Skeletal muscle cell (primary cell): ENCODE results near the gene STIMATE.

Experiments
- DNase-seq: peaks from one replicate; pipeline ENCODE4 v3.0.0-alpha.2; 2010; ENCODE audit warnings: low read depth
- H3K4me3 ChIP-seq: 2 replicates; pipeline ENCODE4 v1.5.1; 2011; ENCODE audit warnings: low read depth, mild to moderate bottlenecking, control low read depth, low read length, moderate library complexity

Gene STIMATE

DNA sequence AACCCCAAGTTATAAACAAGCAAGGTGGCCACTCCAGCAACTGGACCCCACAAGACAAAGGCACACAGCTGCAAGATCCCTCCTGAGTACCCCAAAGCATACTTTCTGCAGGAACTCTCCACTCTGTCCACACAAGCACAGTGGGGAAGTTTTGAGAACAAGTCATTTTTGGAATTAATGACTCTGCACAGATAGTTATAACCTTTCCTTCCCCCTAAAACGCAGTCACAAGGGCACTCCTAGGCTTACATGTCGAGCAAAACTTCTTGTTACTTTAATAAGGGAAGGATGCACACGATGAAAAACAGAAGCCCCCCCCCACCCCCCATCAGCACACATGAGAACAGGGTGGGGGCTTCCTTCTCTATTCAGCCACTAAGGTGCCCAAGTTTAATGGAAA lies 1.2 kb downstream of the STIMATE start:
- H3K4me3 ChIP-seq = peak overlapping the region; percentile 84
- DNase-seq = no peak

DNA sequence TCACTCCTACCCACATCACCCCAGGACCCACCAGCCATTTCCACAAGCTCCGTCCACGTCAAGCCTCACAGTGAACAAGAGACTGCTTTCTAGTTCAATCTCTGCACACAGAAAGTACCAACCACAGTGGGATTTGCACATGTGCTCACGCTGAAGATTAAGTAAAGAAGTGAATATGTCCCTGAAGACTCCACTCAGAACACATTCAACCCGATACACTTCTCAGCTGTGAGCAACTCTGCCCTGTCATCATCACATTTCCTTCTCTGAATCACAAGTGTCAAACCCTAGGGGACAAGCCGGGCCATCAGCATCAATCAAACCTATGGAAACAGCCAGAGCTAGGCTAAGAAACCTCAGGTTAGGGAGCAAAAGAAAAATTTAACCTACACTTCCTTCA lies 1.9 kb downstream of the STIMATE start:
- no peak for DNase-seq
- H3K4me3 ChIP-seq = no peak overlapping the region

DNA sequence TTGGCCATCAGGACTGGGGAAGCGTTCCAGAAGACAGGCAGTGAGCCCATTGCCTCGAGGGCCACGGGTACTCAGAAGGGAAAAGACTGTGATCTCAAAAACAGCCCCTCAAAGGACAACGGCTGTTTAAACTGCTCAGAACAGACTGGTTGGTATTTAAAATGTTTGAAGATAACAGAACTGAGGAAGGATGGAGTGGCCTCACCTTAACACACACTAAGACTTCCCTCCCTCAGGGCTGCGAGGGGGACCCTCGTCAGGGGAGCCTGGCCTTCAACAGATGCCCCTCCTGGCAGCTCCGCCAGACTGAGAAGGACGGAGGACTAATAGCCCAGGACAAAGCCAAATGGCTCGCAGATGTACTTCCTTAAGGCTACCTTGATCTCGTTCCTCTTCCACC lies 2.6 kb downstream of the STIMATE start:
- DNase-seq = no peak
- H3K4me3 ChIP-seq = no peak overlapping the region

DNA sequence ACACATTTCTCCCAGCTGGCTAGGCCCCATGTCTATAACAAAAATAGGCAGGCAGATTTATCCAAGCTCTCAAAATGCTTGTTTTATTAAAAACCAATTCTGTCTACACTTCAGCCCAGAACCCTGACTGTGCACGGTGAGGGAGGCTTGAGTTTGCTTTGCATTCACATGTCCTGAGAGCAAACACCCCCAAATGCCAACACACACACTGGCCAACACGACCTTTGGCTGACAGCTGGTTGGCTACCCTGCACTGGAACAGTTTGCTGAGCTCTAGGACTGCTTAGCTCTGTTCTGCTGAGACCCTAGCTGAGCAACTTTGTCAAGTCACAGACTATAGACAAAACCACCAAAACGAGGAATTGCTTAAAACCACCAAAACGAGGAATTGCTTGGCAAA lies 3.6 kb downstream of the STIMATE start:
- no peak overlapping the region for H3K4me3 ChIP-seq
- no peak for DNase-seq

DNA sequence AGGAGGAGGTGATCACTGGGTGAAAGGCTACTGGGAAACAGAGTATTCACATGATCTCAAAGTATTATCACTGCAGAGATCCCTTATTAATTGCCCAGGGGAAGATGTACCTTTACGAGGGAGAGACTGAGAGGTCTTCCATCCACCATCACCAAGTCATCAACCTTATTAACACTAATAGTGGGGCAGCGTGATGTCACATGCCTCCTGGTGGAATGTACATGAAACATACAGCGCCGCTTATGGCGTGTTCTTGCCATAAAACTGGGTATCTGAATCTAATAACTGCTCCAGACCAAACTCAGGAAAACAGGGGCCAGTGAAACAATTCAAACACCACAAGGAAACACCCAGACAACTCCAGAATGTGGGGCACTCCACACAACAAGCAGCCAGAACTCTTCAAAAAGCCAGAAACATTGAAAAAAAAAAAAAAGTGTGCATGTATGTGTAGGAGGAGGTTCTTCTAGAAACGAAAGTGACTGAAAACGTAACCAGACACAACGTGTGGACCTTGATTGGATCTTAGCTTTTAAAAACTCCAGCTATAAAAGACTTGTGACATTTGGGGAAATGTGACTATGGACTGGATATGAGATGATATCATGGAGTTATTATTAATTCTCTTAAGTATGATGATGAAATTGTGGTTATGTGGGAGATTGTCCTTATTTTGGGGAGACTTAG lies 4.6 kb downstream of the STIMATE start:
- DNase-seq = no peak
- no peak overlapping the region for H3K4me3 ChIP-seq

DNA sequence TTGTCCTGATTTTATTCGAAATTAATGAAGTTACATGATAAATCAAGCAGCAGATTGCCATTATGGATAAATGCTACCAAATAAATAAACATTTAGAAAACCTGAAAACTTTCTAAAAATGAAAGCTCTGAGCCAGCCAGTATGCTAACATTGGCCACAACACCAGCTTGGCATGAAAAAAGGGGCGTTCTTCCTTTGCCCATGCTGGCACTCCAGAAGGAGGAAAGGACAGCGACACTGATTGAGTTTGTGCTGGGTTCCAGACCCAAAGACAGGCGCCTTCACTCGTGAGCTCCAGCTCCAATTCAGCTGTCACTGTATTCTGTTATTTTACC lies 5.1 kb downstream of the STIMATE start:
- DNase-seq = no peak
- H3K4me3 ChIP-seq = no peak overlapping the region

DNA sequence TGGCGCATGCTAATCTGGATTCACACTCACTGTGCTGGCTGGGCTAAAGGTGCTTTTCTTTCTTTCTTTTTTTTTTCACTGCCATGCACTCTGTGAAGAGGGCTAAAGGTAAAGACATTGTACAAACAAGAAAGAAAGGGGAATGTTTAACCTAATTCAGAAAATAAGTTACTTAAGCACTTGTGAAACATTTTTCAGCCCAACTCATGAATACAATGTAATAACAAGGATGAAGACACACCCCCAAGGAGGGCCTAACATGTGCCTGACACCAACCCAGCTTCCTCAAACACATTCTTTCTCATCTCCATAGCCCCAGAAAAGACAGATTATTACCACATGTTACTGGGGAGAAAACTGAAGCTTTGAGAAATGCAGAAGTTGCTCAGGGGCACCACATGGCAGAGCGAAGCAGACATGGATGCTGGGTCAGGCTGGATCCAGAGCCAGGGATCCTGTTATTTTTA lies 5.7 kb downstream of the STIMATE start:
- peak; percentile 9 for DNase-seq
- H3K4me3 ChIP-seq = no peak overlapping the region

DNA sequence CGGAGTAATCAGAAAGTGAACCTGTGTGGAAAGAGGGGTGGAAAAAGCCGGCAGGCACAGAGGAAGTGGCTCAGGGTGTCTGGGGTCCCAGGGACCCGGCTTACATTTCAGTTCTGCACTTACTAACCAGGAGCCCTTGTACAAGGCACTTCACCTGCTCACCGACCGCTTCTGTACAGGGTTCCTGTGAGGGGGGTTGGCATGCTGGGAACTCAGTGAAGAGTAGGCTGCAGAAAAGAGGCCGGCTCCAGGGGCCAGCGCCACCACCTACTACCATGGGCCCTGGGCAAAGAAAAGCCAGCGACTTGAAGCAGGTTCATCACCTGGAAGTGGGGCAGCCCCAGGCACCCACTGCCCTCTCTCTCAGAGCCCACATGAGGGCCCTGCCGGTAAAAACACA lies 6.2 kb downstream of the STIMATE start:
- no peak for DNase-seq
- H3K4me3 ChIP-seq = no peak overlapping the region

DNA sequence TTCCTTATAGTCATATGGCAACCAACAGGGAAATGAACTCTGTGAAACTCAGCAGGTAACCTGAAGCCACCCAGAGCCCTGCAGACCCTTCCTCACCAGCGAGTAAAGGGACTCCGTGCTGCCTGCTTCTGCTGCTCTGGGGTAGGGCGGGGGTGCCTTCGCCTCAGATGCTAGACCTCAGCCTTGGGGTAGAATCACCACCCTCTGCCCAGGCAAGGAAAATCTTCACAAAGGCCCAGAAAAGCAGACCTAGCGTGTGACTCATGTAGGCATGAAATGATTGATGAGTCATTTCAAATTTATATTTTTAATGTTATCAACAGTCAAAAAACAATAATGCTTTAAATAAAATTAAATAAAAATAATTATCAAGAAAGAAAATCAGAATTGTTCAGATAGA lies 6.6 kb downstream of the STIMATE start:
- H3K4me3 ChIP-seq = no peak overlapping the region
- no peak for DNase-seq

DNA sequence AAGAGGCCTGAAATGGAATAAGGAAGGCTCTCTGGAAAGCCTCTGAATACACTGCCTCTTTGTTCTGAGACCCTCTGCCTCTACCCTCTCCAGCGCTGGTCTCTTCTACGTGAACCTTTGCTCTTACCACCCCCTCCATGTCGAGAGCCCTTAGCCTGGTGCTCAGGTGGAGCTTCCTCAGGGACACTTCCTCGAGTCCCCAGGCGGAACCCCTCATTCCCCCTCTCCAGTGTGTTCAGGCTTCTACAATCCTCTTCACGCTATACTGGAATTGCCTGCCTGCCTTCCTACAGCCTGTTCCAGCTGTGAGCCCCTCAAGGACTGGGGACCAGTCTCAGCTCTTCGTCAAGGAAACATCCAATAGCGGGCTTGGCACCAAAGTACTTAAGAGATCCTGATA lies 7.4 kb downstream of the STIMATE start:
- DNase-seq = no peak
- no peak overlapping the region for H3K4me3 ChIP-seq

DNA sequence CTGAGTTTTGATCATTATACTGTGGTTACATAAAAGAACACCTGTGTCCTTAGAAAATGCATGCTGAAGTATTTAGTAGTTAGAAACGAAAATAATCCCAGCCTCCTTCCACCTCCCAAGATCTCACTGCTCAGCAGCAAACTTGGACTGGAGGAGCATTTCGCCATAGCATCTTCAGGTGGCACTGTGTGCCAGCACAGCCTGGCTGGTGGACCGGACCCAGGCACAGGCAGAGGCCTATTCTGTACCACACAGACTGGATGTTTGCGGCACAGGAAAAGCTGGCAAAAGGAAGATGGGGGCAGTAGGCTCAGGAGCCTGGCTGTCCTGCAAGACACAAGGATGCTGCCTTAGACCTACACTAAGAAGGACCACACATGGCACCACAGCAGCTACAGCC lies 10.2 kb downstream of the STIMATE start:
- no peak overlapping the region for H3K4me3 ChIP-seq
- DNase-seq = no peak

DNA sequence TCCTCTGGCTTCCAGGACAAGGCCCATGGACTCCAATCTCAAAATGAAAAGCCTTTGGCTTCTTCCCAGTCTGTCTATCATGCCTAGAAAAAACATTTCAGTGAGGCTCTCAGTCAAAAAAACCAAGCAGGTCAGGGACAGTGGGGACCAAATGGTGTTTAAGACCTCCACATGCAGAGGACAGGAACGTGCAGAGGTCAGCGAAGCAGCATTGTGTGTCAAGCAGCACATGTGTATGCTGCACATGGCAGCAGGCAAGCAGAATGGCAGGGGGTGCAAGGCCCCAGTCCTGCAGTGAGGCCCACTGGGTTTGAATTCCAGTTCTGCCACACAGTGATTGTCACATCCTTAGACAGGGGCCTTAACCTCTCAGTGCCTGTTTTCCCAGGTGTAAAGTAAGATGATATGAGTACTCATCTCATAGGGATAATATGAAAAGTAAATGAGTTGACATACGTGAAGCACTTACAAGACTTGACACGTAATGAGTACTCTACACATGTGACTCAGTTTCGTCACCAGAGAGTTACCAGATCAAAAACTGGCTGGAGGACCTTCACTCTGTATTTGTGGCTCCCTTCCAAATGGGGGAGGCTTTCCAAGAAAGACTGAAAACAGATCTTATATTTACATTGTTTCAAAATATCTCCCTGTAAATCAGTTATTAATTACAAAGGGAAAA lies 11.2 kb downstream of the STIMATE start:
- H3K4me3 ChIP-seq = no peak overlapping the region
- no peak for DNase-seq

DNA sequence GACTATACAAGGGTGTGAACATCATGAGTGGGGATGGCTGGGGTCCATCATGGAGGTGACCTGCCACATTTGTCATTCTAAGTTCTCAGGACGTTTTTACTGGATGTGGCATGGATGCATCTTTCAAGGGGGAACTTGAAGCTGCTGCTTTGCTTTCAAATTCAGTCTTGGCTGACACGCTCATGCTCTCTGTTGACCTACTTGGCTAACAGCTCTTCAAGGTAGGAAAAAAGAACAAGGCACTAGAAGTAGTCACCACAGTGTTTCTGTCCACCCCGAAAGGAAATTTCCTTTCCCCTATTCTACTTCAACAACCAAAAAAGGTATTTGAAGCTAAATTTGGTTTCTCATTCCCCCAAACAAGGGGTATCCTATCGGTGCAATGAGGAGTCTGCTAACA lies 15.0 kb downstream of the STIMATE start:
- DNase-seq = no peak
- H3K4me3 ChIP-seq = no peak overlapping the region

DNA sequence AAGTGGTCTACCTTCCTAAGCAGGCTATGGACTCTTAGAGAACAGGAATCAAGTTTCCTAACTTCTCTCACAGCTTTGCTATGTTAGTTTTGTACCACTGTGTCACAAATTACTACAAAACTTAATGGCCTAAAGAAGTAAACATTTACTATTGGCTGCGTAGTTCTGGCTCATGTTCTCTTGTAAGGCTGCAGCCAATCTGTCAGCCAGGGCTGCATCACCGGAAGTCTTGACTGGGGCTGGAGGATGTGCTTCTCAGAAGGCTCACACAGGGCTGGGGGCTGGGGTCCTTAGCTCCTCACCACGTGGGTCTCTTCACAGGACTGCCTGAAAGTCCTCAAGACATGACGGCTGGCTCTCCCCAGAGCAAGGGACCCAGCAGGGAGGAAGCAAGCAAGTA lies 15.5 kb downstream of the STIMATE start:
- no peak for DNase-seq
- no peak overlapping the region for H3K4me3 ChIP-seq

DNA sequence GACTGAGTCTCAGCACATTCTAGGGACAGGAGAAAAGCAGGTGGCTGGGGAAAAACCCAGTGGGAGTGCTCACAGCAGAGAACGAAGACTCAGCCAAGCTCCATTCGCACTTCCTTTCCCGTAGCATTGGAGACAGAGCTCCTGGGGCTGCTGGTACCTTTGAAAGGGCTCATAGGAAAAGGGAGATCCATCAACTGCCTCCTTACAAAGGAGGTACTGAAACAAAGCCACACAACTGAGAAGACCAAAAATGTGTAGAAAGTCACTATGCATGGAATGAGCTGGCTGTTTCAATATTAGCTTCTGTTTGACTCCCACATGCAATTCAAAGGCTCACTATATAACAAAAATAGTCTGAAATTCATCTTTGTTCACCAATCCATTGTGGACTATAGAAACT lies 16.9 kb downstream of the STIMATE start:
- DNase-seq = no peak
- no peak overlapping the region for H3K4me3 ChIP-seq

DNA sequence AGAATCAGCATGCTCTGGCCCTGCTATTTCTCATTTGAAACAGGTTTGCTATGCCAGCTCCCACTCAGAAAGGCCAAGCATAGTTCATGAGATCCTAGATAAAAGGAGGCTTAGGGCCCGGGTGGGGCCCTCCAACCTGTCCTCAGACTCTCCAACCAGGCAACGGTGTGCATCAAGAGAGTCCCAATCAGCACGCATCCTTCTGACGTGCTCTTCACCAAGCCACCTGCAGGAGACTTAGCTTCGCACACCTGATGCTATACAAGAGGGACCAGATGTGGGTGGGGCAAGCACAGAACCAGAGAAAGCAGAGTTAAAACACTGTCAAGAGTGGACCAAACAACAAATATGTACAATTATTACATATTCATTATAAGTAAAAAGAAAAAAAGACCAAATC lies 17.3 kb downstream of the STIMATE start:
- no peak for DNase-seq
- H3K4me3 ChIP-seq = no peak overlapping the region

DNA sequence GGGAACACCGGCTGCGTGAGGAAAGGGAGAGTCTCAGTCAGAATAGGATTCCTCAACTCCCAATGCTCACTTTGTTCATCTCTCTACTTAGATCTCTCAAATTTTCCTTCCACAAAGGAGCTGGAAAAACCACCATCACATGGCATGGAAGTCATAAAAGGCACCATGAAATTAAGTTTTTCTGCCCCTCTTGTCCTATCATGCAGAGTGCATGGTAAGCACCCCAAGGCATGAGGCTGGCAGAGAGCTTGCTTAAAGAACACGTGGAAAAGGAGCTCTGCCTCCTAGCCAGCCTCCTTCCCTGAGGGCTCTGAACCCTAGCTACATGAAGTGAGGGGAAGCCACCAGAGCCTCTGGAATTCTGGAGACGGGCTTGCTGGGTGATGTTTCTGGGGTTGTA lies 17.8 kb downstream of the STIMATE start:
- DNase-seq = no peak
- H3K4me3 ChIP-seq = no peak overlapping the region

DNA sequence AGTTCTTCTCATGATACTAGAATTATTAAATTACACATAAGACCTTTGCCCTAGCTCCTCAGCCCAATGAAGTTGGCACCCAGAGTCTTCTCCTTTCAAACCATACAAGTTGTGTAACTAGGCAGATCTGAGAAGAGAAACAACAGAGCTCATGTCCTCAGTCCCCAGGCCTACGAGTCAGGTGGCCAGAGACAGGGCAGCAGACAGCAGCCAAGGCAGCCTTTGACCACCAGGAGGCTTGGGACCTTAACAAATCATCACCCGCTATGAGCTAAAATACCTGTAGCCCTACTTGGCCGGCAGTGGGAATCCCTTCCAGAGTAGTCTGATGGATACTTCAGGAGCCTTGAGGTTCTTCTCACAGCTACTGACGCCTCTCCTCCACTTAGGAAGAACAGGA lies 18.3 kb downstream of the STIMATE start:
- H3K4me3 ChIP-seq = no peak overlapping the region
- no peak for DNase-seq

DNA sequence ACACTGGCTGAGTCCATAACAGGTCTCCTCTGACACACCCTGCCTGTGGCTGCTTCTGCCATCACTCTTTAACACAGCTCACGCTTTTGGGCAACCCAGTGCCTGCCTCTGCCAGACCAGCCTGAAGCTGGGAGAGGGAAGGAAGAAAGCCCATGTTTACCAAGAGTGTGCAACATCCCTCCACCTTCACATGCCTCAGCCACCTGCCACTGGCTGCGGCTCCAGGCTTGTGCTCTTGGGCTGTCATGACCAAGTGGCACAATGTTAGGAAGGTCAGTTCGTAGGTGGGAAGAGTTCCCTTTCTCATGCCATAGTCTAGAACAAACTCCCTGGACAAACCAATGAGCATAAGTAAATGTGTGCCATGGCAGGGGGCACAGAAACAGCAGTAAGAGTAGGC lies 20.3 kb downstream of the STIMATE start:
- H3K4me3 ChIP-seq = no peak overlapping the region
- no peak for DNase-seq

DNA sequence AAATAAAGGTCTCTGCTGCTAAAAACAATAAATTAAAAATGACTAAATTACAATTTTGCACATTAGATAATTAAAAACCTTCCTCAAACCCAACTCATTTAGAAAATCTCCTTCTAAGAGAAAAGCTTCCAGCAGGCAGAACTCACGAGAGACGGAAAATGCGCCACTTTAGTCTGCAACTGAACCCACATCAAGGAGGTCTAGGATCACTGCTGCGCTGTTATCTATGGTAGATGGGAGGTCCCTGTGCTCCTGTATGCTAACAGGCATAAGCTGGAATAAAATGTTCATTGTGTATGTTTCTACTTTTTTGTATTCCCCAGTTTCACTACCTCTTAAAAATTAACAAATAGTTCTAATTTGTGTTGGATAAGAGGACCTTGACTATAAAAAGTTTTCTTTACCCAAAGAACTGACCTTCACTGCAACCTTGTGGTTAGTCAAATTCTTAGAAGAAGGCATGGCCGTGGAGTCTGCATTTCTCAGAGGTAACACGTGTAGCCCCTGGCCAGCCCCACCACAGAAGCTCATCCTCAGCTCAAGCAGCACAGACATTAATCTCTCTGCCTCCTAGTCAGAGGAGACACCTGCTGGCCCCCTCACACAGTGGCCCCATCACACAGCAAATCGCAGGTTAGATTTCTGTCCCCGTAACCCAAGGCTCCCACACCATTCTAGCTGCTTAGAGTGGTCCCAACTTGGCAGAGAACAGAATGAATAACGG lies 22.3 kb downstream of the STIMATE start:
- no peak for DNase-seq
- no peak overlapping the region for H3K4me3 ChIP-seq

DNA sequence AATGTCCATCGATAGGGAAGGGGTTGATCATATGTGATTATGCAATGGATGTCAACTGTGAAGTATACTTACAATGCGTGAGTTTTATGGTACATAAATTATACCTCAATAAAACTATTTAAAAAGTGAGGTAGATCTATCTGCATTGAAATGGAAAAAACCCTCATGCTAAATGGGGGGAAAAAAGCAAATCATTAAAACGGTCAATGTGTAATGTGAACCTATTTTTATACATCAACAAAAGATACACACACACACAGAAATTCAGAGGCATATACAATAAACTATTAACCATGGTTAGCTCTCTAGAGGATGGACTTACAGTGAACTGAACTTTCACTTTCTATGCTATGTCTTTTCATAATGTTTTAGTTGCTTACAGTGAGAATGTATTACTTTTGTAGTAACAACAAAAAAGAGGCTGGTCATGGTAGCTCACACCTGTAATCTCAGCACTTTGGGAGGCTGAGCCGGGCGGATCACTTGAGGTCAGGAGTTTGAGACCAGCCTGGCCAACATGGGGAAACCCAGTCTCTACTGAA lies 23.1 kb downstream of the STIMATE start:
- no peak overlapping the region for H3K4me3 ChIP-seq
- no peak for DNase-seq
